Loucy (cell line): ENCODE measurements around the gene LRRC17.

Experiments
- EZH2phosphoT487 ChIP-seq: fragments of 200-600 bp; IDR thresholded peaks from 2 replicates; pipeline ENCODE4 v1.6.1; 2018; ENCODE audit warnings: antibody characterized with exemption, mild to moderate bottlenecking, moderate library complexity, borderline replicate concordance
- TF ChIP-seq, protein P1 (sequence below): fragments of 200-600 bp; sonication (generic); conservative IDR thresholded peaks from 2 replicates; pipeline ENCODE4 v1.5.1; 2014; ENCODE audit warnings: mild to moderate bottlenecking, antibody characterized with exemption, low read length

DNA sequence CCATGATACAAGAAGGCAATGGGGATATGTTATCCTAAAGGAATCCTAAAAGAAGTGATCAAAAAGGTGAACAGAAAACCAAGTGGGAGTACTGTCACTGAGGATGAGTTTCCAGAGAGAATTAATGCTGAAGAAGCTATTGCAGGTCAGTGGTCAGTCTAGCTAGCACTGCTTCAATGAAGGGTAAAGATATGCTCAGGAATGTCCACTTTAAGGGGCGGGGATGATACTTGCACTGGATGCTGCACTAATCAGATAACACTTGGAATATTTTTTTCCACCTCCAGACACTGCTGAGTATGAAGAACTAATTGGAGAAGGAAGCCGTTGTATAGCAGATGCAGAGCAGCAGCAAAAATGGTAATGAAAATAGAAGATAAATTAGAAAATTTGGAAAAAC lies 75.3 kb downstream of the LRRC17 start:
- TF ChIP-seq, protein P1, sequence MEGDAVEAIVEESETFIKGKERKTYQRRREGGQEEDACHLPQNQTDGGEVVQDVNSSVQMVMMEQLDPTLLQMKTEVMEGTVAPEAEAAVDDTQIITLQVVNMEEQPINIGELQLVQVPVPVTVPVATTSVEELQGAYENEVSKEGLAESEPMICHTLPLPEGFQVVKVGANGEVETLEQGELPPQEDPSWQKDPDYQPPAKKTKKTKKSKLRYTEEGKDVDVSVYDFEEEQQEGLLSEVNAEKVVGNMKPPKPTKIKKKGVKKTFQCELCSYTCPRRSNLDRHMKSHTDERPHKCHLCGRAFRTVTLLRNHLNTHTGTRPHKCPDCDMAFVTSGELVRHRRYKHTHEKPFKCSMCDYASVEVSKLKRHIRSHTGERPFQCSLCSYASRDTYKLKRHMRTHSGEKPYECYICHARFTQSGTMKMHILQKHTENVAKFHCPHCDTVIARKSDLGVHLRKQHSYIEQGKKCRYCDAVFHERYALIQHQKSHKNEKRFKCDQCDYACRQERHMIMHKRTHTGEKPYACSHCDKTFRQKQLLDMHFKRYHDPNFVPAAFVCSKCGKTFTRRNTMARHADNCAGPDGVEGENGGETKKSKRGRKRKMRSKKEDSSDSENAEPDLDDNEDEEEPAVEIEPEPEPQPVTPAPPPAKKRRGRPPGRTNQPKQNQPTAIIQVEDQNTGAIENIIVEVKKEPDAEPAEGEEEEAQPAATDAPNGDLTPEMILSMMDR: no peak
- TF ChIP-seq EZH2phosphoT487: no peak
